CD4-positive, alpha-beta T cell treated with Interleukin-6 for 4 hours (primary cell): ENCODE results near the gene PKNOX2.

ENCODE experiments used
- DNase-seq: peaks from one replicate; pipeline ENCODE4 v3.0.0-alpha.2; 2020; ENCODE audit warnings: mixed read lengths

PKNOX2 gene

GRCh38 chr11:125174057-125174456, 9.5 kb downstream of the PKNOX2 start:
- DNase-seq = no peak

DNA sequence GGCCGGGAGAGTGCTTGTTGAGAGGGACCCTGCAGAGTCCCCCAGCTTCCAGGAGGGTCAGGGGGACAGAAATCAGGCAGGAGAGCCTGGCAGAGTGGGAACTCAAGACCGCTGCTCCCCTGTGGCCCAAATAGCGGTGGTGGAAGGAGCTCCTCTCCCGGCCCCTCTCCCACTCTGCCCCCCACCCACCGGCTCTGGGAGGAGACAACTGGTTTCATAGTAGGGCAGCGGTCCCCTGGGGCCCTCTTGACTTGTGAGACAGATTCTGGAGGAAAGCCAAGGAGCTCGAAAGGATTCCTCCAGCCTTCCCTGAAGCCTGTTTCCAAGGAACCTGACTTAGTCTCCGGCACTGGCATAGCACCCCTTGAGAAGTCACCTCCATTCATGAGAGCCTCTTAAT, 10.1 kb downstream of the PKNOX2 start:
- no peak for DNase-seq

- no peak for DNase-seq
Measured at GRCh38 chr11:125175166-125175565, 10.6 kb downstream of the PKNOX2 start.

GRCh38 chr11:125175896-125176575, 11.5 kb downstream of the PKNOX2 start:
- DNase-seq = no peak

GRCh38 chr11:125176866-125177265, 12.3 kb downstream of the PKNOX2 start:
- DNase-seq = no peak

DNA sequence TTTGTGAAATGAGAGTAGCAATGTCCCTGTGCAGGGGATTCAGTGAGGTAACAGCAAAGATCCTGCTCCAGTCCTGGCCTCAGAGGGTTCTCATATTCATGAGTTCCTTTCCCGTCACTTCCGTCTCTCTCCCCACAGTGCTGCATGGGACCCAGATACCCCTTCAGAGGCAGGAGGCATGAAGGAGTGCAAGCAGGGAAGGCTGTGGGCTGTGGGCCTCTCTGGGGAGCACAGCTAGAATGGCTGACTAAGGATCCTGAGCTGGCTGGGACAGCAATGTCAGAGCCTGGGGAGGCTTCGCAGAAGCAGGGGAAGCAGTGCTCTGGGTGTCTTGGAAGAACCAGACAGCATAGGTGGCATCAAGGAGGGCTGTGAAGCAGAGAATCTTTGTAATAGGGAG, 13.0 kb downstream of the PKNOX2 start:
- no peak for DNase-seq

- DNase-seq = no peak
Measured at GRCh38 chr11:125179346-125179745, 14.8 kb downstream of the PKNOX2 start.

- DNase-seq = no peak
Measured at GRCh38 chr11:125179895-125180294, 15.3 kb downstream of the PKNOX2 start.

DNA sequence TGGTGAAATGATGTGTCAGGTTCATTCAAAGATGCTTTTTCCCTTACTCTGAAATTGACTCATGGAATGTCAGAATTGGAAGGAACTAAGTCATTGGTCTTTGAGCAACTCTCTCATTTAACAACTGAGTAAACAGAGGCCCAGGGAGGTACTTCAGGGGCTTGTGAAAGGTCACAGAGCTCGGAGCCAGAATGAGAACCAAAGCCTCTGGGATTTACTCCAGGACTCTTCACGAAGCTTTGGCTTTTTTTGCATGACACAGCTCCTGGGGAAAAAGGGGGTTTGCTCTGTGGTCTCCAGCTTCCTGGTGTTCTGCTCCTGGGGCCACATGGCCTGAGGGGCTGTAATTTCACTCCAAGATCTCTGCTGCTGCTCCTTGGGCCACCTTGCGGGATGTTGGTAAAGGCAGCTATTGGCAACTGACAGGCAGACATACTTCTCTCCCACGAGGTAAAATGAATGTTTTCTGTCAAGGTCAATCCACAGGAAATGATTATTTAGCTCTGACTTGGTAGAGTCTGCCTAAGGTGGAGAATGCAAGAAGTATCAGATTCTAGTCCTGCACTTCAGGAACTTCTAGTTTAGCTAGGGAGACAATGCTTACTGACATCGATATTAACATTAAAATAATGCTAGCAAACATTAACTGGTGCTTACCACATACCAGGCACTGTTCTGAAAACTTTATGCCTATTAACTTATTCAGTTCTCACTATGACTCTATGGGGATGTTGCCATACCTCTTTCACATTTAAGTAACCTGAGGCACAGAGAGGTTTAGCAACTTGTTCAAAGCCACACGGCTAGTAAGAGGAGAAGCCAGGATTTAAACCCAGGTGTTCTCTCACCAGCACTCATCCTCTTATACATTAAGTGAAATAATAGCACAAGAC, 16.1 kb downstream of the PKNOX2 start:
- DNase-seq = no peak

- DNase-seq = no peak
Measured at GRCh38 chr11:125182573-125182972, 18.0 kb downstream of the PKNOX2 start.

DNA sequence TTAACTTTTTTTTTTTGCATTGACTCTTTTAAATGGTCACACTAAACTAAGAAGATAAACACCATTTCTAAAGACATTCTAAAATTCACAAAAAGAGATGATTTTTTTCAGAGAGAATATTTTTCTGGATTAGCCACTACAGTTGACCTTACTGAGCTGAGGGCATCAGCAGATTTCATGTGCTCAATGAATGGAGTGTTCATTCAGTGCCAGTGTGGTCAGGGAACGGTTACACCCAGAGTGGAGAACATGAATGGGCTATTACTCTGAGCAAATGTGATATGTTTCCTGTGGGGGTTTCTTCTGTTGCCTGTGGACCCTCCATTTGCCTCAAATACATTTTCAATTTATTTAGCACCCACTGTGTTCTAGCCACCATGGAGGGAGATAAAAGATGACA, 19.1 kb downstream of the PKNOX2 start:
- no peak for DNase-seq

GRCh38 chr11:125188021-125188420, 23.5 kb downstream of the PKNOX2 start:
- no peak for DNase-seq

DNA sequence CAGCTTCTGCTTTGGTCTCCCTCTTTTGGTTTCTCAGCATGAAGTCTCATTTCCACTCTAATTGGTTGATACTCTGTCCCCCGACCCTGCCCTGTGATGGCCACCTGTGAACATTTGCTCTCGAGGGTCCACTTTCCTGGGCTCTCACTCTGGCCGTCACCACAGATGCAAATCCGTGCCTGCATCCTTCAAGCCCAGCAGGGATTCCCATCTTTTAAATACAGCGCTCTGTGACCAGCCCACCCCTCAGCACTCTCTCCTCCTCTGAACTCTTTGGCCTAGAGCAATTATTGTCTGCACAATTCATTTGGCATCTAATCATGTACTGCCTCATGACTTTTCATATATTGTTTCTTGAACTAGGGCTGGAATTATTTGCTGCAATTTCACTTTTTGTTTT, 26.0 kb downstream of the PKNOX2 start:
- no peak for DNase-seq

DNA sequence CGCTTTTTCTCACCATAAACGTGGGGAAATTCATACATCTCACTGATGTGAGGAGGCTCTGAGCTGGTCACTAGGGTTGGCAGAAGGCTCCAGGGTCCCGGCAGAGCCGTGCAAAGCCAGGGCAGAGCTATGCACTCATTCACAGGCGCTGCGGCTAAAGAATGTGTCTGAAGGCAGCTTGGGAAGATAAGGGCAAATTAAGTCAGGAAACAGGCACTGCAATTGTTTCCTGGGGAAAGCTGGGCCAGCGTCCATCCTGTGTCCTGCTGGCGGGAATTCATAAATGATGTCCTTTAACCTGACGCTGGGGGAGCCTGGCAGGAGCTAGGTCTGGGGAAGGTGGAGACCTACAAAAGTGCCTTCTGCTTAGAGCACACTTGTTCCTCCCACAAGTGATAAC, 27.6 kb downstream of the PKNOX2 start:
- no peak for DNase-seq

GRCh38 chr11:125192717-125193415, 28.3 kb downstream of the PKNOX2 start:
- DNase-seq = no peak

- DNase-seq = no peak
Measured at GRCh38 chr11:125193416-125193726, 28.8 kb downstream of the PKNOX2 start.

DNA sequence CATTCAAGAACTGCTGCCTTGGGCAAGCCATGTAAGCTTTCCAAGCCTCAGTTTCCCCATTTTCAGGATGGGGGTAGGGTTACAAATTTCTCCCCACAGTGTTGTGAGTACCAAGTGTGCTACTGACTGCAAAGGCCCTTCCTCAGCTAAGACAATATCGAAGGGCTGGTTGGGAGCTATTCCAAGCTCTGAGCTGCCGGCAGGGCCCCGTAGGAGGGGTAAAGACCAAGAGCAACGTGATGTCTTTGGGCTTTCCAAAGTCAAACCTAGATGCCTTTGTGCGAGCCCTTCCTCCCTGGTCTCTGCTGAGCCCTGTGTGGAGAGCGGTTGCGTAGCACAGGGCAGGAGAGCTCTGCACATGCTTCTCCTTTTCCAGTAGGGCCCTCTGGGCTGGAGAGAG, 29.3 kb downstream of the PKNOX2 start:
- no peak for DNase-seq

DNA sequence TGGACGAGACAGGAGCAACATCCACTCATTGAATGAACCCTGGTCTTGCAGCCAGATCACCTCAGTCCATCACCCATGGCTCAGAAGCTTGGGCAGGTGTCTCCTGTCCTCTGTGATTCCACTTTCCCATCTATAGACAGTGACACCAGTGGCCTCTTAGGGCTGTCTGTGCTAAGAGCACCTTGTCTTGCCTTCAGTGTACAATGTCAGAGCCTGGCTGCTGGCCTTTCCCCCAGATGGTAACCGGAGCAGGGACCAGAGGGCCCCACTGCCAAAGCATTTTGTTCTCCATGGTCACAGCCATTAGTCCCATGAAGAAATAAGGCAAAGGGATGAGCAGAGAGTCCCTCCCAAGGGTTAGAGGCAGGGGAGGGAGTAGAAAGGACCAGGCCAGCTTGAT, 35.4 kb downstream of the PKNOX2 start:
- DNase-seq = no peak

GRCh38 chr11:125200441-125200840, 35.9 kb downstream of the PKNOX2 start:
- DNase-seq = no peak

DNA sequence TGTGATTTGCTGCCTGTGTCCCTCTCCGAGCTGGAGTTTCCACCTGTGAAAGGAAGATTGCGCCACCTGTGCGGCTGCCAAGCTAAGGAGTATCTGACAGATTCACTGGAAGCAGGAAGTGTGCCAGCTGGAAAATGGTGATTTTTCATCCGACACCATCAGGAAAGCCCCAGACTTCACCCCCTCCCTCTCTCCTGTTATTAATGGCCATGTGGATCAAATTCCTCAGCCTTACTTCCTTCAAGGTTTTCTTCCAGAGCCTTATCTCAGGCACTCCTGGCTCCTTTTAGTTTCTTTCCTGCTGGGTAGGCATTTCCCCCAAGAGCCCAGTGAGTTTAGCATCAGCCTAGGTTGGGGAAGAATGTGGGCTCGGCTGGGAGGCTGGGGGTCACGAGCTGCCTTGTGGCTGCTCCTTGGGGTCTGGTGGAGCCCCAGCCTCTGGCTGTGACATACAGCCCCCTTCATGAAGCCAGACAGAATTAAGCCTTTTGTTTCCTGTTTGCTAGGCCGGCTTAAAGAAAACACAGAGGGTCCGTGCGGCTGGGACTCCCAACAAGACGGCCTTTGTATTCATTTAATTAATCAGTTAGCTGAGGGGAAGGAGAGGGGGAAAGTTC, 37.1 kb downstream of the PKNOX2 start:
- DNase-seq = no peak

- DNase-seq = no peak
Measured at GRCh38 chr11:125202362-125202880, 37.9 kb downstream of the PKNOX2 start.

GRCh38 chr11:125202977-125203376, 38.4 kb downstream of the PKNOX2 start:
- no peak for DNase-seq

GRCh38 chr11:125207866-125208425, 43.4 kb downstream of the PKNOX2 start:
- no peak for DNase-seq
